HL-60 (cell line): ENCODE measurements around the gene MMP19.

Source experiments
- DNase-seq, 2 experiments: peaks; one replicate each; pipeline ENCODE4 v3.0.0-alpha.2; 2010 to 2020; ENCODE audit warnings: low read depth in 1 of 2, low spot score in 1 of 2
- H3K27ac ChIP-seq: fragments of 250-450 bp; sonication (Bioruptor Pico); replicated peaks from 2 replicates; pipeline ENCODE4 v1.5.1; 2020; ENCODE audit warnings: mild to moderate bottlenecking, moderate library complexity
- H3K27me3 ChIP-seq: fragments of 250-450 bp; sonication (Bioruptor Pico); 2 replicates; pipeline ENCODE4 v1.5.1; 2021; ENCODE audit warnings: mild to moderate bottlenecking, moderate library complexity; ENCODE audit not compliant: insufficient read depth, poor library complexity, severe bottlenecking
- H3K4me3 ChIP-seq: replicated peaks from 2 replicates; pipeline ENCODE4 v1.5.1; 2011; ENCODE audit warnings: mild to moderate bottlenecking, control low read depth, low read length; ENCODE audit not compliant: insufficient read depth
- CTCF ChIP-seq: IDR thresholded peaks from one replicate; pipeline ENCODE4 v1.5.1; 2011; ENCODE audit warnings: low read length, control low read depth, inconsistent platforms; ENCODE audit not compliant: insufficient read depth
- GABPA ChIP-seq: IDR thresholded peaks from 2 replicates; pipeline ENCODE4 v1.6.1; 2012; ENCODE audit warnings: low read depth
- POLR2AphosphoS5 ChIP-seq: IDR thresholded peaks from 2 replicates; pipeline ENCODE4 v1.6.1; 2012; ENCODE audit warnings: low read depth
- SPI1 ChIP-seq: IDR thresholded peaks from 2 replicates; pipeline ENCODE4 v1.6.1; 2012; ENCODE audit warnings: low read depth, mild to moderate bottlenecking, borderline replicate concordance
- long read RNA-seq: library from polyadenylated mRNA; unstranded; transcript quantifications from one replicate; pipeline ENCODE4 v2.0.0, GENCODE V29; 2020
- TF ChIP-seq, protein P1 (sequence below): IDR thresholded peaks from 2 replicates; pipeline ENCODE4 v1.6.1; 2012; ENCODE audit warnings: low read depth; ENCODE audit not compliant: insufficient replicate concordance

The MMP19 gene
- long read RNA-seq: 0 reads

- Histone ChIP-seq H3K27me3 (no peaks in the 10 kb centered on the region), H3K4me3 (no peak within 1 kb of the TSS), H3K27ac (no peak within 1 kb of the TSS)
- TF ChIP-seq SPI1 (peak; percentile 2; the same call in 1 of the 2 replicates), GABPA (no peak)
- DNase-seq: peak; percentile 59 to 75
Observed at GRCh38 chr12:55842681-55843429, at the start of gene MMP19. Gene MMP19 (minus strand): TSS chr12:55842936. CDS start chr12:55842830, 106 bp downstream.

DNA sequence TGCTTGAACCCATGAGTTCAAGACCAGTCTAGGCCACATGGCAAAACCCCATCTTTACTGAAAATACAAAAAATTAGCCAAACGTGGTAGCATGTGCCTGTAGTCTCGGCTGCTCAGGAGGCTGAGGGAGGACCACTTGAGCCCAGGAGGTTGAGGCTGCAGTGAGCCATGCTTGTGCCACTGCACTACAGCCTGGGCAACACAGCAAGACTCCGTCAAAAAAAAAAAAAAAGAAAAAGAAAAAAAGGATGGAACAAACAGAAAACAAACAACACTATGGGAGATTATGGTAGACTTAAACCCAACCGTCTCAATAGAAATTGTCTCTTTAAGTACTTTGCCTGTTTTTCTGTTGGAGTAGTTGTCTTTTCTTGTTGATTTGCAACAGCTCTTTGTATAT, 48.6 kb upstream of the MMP19 start:
- Histone ChIP-seq H3K4me3 (no peak overlapping the region), H3K27ac (no peak overlapping the region), H3K27me3 (no peaks in the 10 kb centered on the region)
- TF ChIP-seq, protein P1, sequence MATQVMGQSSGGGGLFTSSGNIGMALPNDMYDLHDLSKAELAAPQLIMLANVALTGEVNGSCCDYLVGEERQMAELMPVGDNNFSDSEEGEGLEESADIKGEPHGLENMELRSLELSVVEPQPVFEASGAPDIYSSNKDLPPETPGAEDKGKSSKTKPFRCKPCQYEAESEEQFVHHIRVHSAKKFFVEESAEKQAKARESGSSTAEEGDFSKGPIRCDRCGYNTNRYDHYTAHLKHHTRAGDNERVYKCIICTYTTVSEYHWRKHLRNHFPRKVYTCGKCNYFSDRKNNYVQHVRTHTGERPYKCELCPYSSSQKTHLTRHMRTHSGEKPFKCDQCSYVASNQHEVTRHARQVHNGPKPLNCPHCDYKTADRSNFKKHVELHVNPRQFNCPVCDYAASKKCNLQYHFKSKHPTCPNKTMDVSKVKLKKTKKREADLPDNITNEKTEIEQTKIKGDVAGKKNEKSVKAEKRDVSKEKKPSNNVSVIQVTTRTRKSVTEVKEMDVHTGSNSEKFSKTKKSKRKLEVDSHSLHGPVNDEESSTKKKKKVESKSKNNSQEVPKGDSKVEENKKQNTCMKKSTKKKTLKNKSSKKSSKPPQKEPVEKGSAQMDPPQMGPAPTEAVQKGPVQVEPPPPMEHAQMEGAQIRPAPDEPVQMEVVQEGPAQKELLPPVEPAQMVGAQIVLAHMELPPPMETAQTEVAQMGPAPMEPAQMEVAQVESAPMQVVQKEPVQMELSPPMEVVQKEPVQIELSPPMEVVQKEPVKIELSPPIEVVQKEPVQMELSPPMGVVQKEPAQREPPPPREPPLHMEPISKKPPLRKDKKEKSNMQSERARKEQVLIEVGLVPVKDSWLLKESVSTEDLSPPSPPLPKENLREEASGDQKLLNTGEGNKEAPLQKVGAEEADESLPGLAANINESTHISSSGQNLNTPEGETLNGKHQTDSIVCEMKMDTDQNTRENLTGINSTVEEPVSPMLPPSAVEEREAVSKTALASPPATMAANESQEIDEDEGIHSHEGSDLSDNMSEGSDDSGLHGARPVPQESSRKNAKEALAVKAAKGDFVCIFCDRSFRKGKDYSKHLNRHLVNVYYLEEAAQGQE: no peak
- TF ChIP-seq CTCF: no peak
- TF ChIP-seq POLR2AphosphoS5: no peak
- no peak for TF ChIP-seq SPI1
- TF ChIP-seq GABPA: no peak
- no peak for DNase-seq

GRCh38 chr12:55885113-55885512, 42.4 kb upstream of the MMP19 start:
- no peak overlapping the region for H3K4me3 ChIP-seq
- no peaks in the 10 kb centered on the region for H3K27me3 ChIP-seq
- no peak overlapping the region for H3K27ac ChIP-seq
- no peak for TF ChIP-seq CTCF
- DNase-seq: no peak

- Histone ChIP-seq H3K27ac (no peak overlapping the region), H3K4me3 (no peak overlapping the region)
- TF ChIP-seq CTCF (no peak), SPI1 (no peak), POLR2AphosphoS5 (no peak), GABPA (no peak)
- TF ChIP-seq, protein P1: no peak
Observed at GRCh38 chr12:55877824-55878223, 35.1 kb upstream of the MMP19 start.

More at GRCh38 chr12:55877824-55878223, 35.1 kb upstream of the MMP19 start:
- no peak for DNase-seq
- H3K27me3 ChIP-seq: no peaks in the 10 kb centered on the region
